GM13977 (cell line): ENCODE measurements around the gene OR2AP1.
A peak's percentile ranks its signal among the peaks of the same experiment; 100 is the strongest.
"Not testable (repeated sequence)": the region's sequence is repeated elsewhere in the genome, so short reads cannot be mapped to it uniquely, and the experiment has no call there.

Experiments used
- DNase-seq: peaks from one replicate; pipeline ENCODE4 v3.0.0; 2012; ENCODE audit warnings: low spot score
- in situ Hi-C: fragments of 300-500 bp; cut with MboI; formaldehyde crosslinking; loops from one replicate; pipeline ENCODE4 v1.12.0; 2022; ENCODE audit warnings: low sequenced_read_pairs, low pct_unique_long_range_greater_than_20kb, mixed read lengths, inconsistent platforms; ENCODE audit not compliant: unreplicated experiment
- TF ChIP-seq, protein P1 (sequence below): IDR thresholded peaks from 2 replicates; pipeline ENCODE4 v1.5.1; 2012; ENCODE audit warnings: mild to moderate bottlenecking, control low read depth; ENCODE audit not compliant: insufficient read depth; ENCODE audit errors: extremely low read depth, missing control alignments

OR2AP1 gene

DNA sequence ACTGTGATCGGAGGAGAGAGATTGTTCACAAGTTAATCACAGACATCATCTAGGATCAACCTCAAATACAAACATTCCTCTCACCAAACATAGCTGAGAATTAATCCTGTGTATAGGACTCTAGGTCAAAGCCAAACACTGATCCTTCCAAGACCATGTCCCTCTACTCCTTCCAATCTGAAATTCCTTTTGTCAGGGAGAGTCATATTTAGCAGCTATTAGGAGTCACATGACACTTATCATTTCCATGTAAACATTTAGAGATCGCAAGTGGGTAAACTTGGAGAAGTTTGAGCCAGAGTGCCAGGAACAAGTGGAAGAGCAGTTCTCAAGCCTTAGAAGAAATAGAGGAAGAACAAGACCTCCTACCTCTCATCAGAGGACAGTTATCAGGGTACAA is 13.5 kb downstream of the OR2AP1 start:
- in situ Hi-C loops = no loop called here
- no peak for DNase-seq
- TF ChIP-seq, protein P1, sequence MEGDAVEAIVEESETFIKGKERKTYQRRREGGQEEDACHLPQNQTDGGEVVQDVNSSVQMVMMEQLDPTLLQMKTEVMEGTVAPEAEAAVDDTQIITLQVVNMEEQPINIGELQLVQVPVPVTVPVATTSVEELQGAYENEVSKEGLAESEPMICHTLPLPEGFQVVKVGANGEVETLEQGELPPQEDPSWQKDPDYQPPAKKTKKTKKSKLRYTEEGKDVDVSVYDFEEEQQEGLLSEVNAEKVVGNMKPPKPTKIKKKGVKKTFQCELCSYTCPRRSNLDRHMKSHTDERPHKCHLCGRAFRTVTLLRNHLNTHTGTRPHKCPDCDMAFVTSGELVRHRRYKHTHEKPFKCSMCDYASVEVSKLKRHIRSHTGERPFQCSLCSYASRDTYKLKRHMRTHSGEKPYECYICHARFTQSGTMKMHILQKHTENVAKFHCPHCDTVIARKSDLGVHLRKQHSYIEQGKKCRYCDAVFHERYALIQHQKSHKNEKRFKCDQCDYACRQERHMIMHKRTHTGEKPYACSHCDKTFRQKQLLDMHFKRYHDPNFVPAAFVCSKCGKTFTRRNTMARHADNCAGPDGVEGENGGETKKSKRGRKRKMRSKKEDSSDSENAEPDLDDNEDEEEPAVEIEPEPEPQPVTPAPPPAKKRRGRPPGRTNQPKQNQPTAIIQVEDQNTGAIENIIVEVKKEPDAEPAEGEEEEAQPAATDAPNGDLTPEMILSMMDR = no peak

DNA sequence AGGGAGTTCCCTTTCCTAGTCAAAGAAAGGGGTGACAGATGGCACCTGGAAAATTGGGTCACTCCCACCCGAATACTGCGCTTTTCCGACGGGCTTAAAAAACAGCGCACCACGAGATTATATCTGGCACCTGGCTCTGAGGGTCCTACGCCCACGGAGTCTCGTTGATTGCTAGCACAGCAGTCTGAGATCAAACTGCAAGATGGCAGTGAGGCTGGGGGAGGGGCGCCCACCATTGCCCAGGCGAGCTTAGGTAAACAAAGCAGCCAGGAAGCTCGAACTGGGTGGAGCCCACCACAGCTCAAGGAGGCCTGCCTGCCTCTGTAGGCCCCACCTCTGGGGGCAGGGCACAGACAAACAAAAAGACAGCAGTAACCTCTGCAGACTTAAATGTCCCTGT is 17.9 kb downstream of the OR2AP1 start:
- DNase-seq, in situ Hi-C loops: not testable (repeated sequence)

DNA sequence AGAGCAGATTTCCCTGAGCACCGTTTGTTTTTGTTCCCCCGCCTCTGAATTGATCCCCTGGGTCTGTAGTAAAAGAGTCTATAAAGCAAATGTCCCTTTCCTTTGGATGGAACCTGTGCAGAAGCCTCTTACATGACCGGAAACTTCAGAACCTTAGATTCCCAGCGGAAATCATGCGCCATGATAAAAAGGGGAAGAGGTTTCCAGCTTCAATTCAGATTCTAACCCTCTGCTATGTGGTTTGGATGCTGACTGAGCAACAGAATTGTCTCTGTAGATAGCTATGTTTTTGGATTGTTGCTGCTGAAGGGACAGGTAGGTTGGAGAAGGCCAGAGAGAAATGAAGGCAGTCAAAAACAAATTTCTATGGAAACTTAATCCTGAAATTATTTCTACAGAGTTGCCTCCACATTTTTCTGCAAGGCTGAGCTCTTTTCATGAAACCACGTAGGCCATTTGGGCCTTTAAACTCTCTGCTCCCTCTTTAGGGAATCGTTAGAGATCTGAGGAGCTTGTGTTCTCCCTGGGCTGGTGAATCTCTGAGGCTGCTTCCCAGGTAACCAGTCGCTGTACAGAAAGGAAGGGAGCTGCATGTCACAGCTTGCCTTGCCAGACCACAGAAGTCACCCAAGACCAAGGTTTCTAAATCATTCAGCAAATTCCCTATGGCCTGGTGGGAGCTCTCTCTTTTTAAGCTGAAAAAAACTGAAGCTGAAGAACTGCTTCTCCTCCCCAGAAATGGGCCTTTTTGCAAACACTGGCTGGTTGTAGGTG is 35.7 kb downstream of the OR2AP1 start:
- DNase-seq = no peak
- TF ChIP-seq, protein P1 = no peak
- in situ Hi-C loops = no loop called here

DNA sequence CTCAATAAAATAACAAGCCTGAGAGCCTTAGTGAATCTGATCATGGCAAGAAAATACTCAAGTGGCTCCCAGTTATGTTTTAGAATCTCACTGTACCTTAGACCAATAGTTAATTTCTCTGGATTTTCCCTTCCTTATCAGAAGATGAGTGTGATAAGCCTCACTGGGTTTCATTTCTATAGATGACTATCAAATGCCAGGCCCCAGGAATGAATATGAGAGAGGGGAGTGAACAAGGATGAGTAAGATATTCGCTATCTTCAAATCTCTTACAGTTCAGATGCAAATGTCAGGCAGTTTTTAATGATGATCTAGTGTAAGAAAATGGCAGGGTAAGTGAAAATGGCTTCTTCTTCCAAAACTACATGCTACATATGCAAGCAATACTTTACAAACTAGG is 38.3 kb downstream of the OR2AP1 start:
- in situ Hi-C loops = no loop called here
- no peak for DNase-seq
- TF ChIP-seq, protein P1 = no peak

DNA sequence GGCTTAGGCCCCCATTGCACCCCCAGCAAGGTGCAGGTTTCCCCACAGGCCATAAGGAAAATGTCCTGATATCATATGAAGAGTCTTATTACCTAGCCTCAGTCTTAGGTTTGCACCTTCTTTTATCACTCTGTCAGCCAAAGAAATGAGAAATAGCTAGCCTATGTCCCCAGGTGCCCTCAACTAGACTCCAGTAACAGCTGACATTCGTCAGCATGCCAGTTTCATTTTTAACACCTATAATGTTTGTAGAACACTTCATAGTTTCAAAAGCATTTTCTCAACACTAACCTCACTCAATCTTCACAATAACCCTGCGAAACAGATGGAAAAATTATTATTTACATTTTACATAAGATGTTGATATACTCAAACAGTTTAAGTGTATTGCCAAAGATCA is 40.4 kb downstream of the OR2AP1 start:
- in situ Hi-C loops = no loop called here
- DNase-seq = no peak
- TF ChIP-seq, protein P1 = no peak

DNA sequence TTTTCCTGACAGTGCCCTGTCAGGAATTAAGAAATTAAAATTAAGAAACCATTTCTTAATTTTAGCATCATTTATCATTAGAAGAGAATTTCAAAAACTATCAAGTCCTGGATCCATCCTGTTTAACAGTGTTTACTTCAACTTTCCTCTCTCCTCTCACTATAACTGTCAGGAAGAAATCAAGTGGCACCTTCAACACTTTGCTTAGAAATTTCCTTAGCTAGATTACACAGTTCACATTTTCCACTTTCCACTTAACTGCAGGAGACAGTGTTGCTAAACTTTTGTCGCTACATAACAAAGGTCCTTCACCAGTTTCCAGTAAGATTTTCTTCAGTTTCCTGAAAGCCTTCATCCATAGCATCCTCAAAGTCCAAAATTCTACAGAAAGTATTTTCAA is 42.5 kb downstream of the OR2AP1 start:
- in situ Hi-C loops = no loop called here
- TF ChIP-seq, protein P1 = no peak
- DNase-seq = no peak

DNA sequence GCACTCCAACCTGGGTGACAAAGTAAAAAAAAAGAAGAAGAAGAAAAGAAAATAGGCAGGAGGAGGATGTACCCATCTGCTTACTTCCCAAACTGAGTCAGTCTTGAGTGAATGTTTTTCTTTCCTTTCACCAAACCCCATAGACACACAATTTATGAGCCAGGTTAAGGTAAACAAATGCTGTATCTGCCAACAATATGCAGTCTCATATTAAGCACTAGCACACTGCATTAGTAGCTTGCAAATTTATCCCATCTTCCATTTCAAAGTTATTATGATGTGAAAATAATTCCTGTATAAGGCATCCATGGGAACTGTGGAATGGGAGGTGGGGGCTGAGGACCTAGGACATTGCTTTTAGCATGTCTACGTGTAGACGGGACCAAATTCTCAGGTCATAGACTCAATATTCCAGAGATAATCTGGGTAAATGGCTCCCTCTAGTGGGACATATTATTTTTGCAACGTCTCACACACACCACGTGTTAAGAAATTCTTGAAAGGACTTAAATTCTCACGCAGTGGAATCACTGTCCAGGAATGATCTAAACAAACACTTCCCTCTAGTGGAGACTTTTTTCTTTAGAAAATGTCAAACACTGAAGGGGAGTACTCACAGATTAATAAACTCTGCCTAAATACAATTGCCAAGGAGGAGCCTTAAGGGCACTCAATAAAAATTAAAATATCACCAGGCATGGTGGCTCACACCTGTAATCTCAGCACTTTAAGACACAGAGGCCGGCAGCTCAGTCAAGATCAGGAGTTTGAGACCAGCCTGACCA is 47.3 kb downstream of the OR2AP1 start:
- DNase-seq = peak; percentile 70
- TF ChIP-seq, protein P1 = peak; percentile 62
- in situ Hi-C loops = loop anchor here (10.0 kb wide), 1 partner anchor 425 kb away; no protein-coding TSS in a partner anchor
